Ovary (tissue), 9 donors: ENCODE results near the gene CLTC. TPM values are rescaled to one million over a fixed set of nuclear protein-coding genes. Genes with fewer than 3 reads are reported as not detected.

ENCODE experiments used
- DNase-seq, 5 donors: peaks; one replicate each; pipeline ENCODE4 v3.0.0-alpha.2; 2019 to 2020
- H3K27ac ChIP-seq, 2 donors: fragments of 200-600 bp; one replicate each; pipeline versions ENCODE4 v1.5.1 to v1.8.0; 2019 to 2022
- H3K27me3 ChIP-seq: fragments of 200-600 bp; one replicate; pipeline ENCODE4 v1.8.0; 2022
- H3K36me3 ChIP-seq: fragments of 200-600 bp; sonication (generic); one replicate; pipeline ENCODE4 v1.5.1; 2019
- H3K4me1 ChIP-seq: one replicate; pipeline ENCODE4 v1.8.1; 2013; ENCODE audit warnings: mild to moderate bottlenecking, moderate library complexity; ENCODE audit not compliant: insufficient read depth
- H3K4me3 ChIP-seq: fragments of 200-600 bp; sonication (generic); one replicate; pipeline ENCODE4 v1.5.1; 2017
- H3K9me3 ChIP-seq, 2 donors: fragments of 200-600 bp in 1 of 2; sonication (generic) in 1 of 2; one replicate each; pipeline versions ENCODE4 v1.5.1 to v1.8.1; 2013 to 2019; ENCODE audit warnings: mild to moderate bottlenecking in 1 of 2, moderate library complexity in 1 of 2
- CTCF ChIP-seq, 3 donors: fragments of 450-650 bp in 2 of 3; fragments of 200-600 bp in 1 of 3; IDR thresholded peaks; one replicate each; pipeline versions ENCODE4 v1.5.1 to v1.8.0; 2016 to 2022; ENCODE audit warnings: antibody characterized with exemption in 3 of 3, mild to moderate bottlenecking in 1 of 3
- EP300 ChIP-seq: sonication (generic); formaldehyde crosslinking; IDR thresholded peaks from one replicate; pipeline ENCODE4 v1.6.1; 2017; ENCODE audit warnings: antibody characterized with exemption
- POLR2A ChIP-seq: fragments of 450-650 bp; IDR thresholded peaks from one replicate; pipeline ENCODE4 v1.6.1; 2017; ENCODE audit warnings: antibody characterized with exemption, mild to moderate bottlenecking, moderate library complexity
- WGBS, 3 donors: extraction: QIAGEN DNeasy Blood & Tissue Kit in 1 of 3; methylation state at CpG; one replicate each; pipeline versions ENCODE4 v1.1.5 to v1.1.7; 2013 to 2017; 5-methylcytosine and 5-hydroxymethylcytosine counted together
- intact Hi-C, 4 donors: fragments of 100-400 bp; cut with DNase I; formaldehyde crosslinking; loops; one replicate each; pipeline versions ENCODE4 v1.11.0 to v1.15.1; 2022 to 2023
- polyA plus RNA-seq, 2 donors: library from polyadenylated mRNA; stranded (reverse); fragments of 200-250 nt in 1 of 2; fragments of 350-450 nt in 1 of 2; fragmentation: Illumina TruSeq in 1 of 2; extraction: RNeasy Lipid Tissue Mini Kit (QIAGEN cat#74804) in 1 of 2; gene quantifications; one replicate each; pipeline ENCODE4 v1.2.3, GENCODE V29; 2013 to 2014
- total RNA-seq, 7 donors: library from RNA; depleted of rRNA in 2 of 7; stranded (reverse); fragments of >200 nt in 2 of 7; fragmentation: NEBNext Ultra II Directional in 3 of 7; extraction: Animal tissue kit (Norgen Biotek cat#: 25700) in 3 of 7; gene quantifications; one replicate each; pipeline versions ENCODE4 v1.1.0 to v1.2.4, GENCODE V29; 2016 to 2023
- donor health status: DM: no; HTN: no; CAD: no; lungs with moderate emphysema.
- donor health status: DM: no; HTN: no; CAD: no.
- donor health status: Bipolar disorder and iron deficiency.
- donor health status: DM: yes; HTN: yes; CAD: no.
- donor health status: DM: no; HTN: no; CAD: no.
- donor health status: DM: yes; HTN: yes; CAD: no.

Gene CLTC
- total and polyA plus RNA-seq, 9 donors, result 71.4 to 219 (median 145) TPM

GRCh38 chr17:59684967-59685366 is 65.3 kb downstream of the CLTC start:
- 32 to 68% (median 51%) methylated on average over 6 of the region's 6 CpGs for WGBS, 3 donors
- TF ChIP-seq POLR2A (no peak), EP300 (no peak), CTCF (IDR thresholded peaks at IDR 0.05) (no peak)
- H3K4me3 ChIP-seq, result no peak overlapping the region
- no peak for DNase-seq
- no peaks in the 10 kb centered on the region for H3K36me3 ChIP-seq
- no peaks in the 10 kb centered on the region for H3K27me3 ChIP-seq
- H3K27ac ChIP-seq, result no peak overlapping the region
- no peaks in the 10 kb centered on the region for H3K9me3 ChIP-seq
- intact Hi-C loops, result no loop called here
- no peaks in the 10 kb centered on the region for H3K4me1 ChIP-seq

GRCh38 chr17:59688008-59688407 is 68.3 kb downstream of the CLTC start:
- no peak for TF ChIP-seq POLR2A
- Histone ChIP-seq H3K27ac (no peak overlapping the region), H3K4me1 (no peaks in the 10 kb centered on the region), H3K4me3 (no peak overlapping the region), H3K27me3 (no peaks in the 10 kb centered on the region), H3K36me3 (no peaks in the 10 kb centered on the region), H3K9me3 (no peaks in the 10 kb centered on the region)
- 81 to 88% (median 86%) methylated on average over 1 of the region's 1 CpG for WGBS, 3 donors
- DNase-seq, result no peak
- intact Hi-C loops, result no loop called here

GRCh38 chr17:59688496-59688895 is 68.8 kb downstream of the CLTC start:
- no peaks in the 10 kb centered on the region for H3K36me3 ChIP-seq
- 81 to 83% (median 82%) methylated on average over 2 of the region's 2 CpGs for WGBS, 3 donors

GRCh38 chr17:59693582-59693981 is 73.9 kb downstream of the CLTC start:
- Histone ChIP-seq H3K9me3 (no peaks in the 10 kb centered on the region), H3K27me3 (no peaks in the 10 kb centered on the region), H3K4me3 (no peak overlapping the region), H3K4me1 (no peaks in the 10 kb centered on the region), H3K36me3 (no peaks in the 10 kb centered on the region), H3K27ac (no peak overlapping the region)
- intact Hi-C loops, result no loop called here
- DNase-seq, result no peak
- TF ChIP-seq CTCF (IDR thresholded peaks at IDR 0.05) (no peak), EP300 (no peak), POLR2A (no peak)
- 81 to 84% (median 81%) methylated on average over 7 of the region's 7 CpGs for WGBS, 3 donors

More at GRCh38 chr17:59688496-59688895, 68.8 kb downstream of the CLTC start:
- no peaks in the 10 kb centered on the region for H3K27me3 ChIP-seq
- no peak for DNase-seq
- no peaks in the 10 kb centered on the region for H3K9me3 ChIP-seq
- TF ChIP-seq CTCF (IDR thresholded peaks at IDR 0.05) (no peak), EP300 (no peak), POLR2A (no peak)
- H3K27ac ChIP-seq, result no peak overlapping the region
- no peaks in the 10 kb centered on the region for H3K4me1 ChIP-seq
- intact Hi-C loops, result no loop called here
- H3K4me3 ChIP-seq, result no peak overlapping the region

GRCh38 chr17:59694344-59694743 is 74.6 kb downstream of the CLTC start:
- Histone ChIP-seq H3K4me1 (no peaks in the 10 kb centered on the region), H3K9me3 (no peaks in the 10 kb centered on the region), H3K36me3 (no peaks in the 10 kb centered on the region), H3K27me3 (no peaks in the 10 kb centered on the region), H3K27ac (no peak overlapping the region), H3K4me3 (no peak overlapping the region)
- no peak for TF ChIP-seq EP300
- TF ChIP-seq CTCF (IDR thresholded peaks at IDR 0.05), result no peak
- no peak for TF ChIP-seq POLR2A
- no peak for DNase-seq
- WGBS, 3 donors, result 66 to 80% (median 72%) methylated on average over 2 of the region's 2 CpGs
- intact Hi-C loops, result no loop called here
